ENCODE data around the gene APOL5. TPM values are rescaled to one million over a fixed set of nuclear protein-coding genes. Genes with fewer than 3 reads are reported as not detected.

Gene APOL5
- total RNA-seq, 1 donor from 2014 or later = not detected

DNA sequence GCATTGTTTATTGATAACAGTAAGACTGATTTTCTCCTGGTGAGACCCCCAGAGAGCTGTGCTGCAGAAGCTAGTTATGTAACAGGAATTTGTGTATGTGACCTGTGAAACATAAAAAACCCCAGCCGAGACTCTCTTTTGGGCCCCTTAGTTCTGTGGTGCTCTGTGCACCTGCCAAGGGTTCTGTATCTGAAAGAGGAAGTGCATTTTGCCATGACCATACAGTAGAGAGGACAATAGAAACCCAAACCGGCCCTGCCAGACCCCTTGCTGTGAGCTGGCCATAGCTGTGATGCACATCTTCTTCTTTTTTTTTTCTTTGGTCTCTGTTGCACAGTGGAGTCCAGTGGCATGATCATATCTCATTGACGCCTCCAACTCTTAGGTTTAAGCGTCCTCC lies 31.4 kb upstream of the APOL5 start:
- no peaks in the 10 kb centered on the region for H3K4me1 Mint-ChIP-seq
- H3K27ac Mint-ChIP-seq (ENCODE audit: unreplicated experiment) = no peak overlapping the region
- H3K9me3 Mint-ChIP-seq = peaks cover 5% of the 10 kb centered on the region
- TF ChIP-seq, protein P1, sequence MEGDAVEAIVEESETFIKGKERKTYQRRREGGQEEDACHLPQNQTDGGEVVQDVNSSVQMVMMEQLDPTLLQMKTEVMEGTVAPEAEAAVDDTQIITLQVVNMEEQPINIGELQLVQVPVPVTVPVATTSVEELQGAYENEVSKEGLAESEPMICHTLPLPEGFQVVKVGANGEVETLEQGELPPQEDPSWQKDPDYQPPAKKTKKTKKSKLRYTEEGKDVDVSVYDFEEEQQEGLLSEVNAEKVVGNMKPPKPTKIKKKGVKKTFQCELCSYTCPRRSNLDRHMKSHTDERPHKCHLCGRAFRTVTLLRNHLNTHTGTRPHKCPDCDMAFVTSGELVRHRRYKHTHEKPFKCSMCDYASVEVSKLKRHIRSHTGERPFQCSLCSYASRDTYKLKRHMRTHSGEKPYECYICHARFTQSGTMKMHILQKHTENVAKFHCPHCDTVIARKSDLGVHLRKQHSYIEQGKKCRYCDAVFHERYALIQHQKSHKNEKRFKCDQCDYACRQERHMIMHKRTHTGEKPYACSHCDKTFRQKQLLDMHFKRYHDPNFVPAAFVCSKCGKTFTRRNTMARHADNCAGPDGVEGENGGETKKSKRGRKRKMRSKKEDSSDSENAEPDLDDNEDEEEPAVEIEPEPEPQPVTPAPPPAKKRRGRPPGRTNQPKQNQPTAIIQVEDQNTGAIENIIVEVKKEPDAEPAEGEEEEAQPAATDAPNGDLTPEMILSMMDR (conservative IDR thresholded peaks at IDR 0.05) = no peak
- no peak for DNase-seq (ENCODE audit: low read depth, low spot score)
- H3K36me3 Mint-ChIP-seq (ENCODE audit: low read depth) = no peaks in the 10 kb centered on the region
- H3K4me3 Mint-ChIP-seq = no peak overlapping the region
- H3K27me3 Mint-ChIP-seq (ENCODE audit: low read depth) = peaks cover 19% of the 10 kb centered on the region

DNA sequence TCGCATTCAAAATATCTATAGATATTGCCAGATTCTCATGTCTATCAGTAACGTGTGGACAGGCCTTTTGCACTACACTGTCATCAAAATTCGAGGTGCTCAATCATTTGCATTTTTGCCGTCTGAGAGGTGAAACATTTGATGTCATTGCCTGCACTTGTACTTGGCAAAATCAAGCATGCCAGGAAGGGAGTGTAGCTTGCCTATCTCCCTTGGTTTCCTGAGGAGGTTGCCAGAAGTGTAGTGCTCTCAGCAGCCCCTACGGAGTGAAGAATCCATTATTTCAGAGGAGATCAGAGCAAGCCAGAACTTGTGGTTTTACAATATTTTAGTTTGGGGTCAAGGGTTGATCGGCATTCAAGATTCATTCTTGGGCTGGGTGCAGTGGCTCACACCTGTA lies 30.2 kb upstream of the APOL5 start:
- H3K9me3 Mint-ChIP-seq = peaks cover 3% of the 10 kb centered on the region
- no peak overlapping the region for H3K4me3 Mint-ChIP-seq
- no peaks in the 10 kb centered on the region for H3K4me1 Mint-ChIP-seq
- no peak overlapping the region for H3K27ac Mint-ChIP-seq (ENCODE audit: unreplicated experiment)
- H3K27me3 Mint-ChIP-seq (ENCODE audit: low read depth) = peaks cover 25% of the 10 kb centered on the region
- DNase-seq (ENCODE audit: low read depth, low spot score) = no peak
- H3K36me3 Mint-ChIP-seq (ENCODE audit: low read depth) = no peaks in the 10 kb centered on the region
- TF ChIP-seq, protein P1 (conservative IDR thresholded peaks at IDR 0.05) = no peak

DNA sequence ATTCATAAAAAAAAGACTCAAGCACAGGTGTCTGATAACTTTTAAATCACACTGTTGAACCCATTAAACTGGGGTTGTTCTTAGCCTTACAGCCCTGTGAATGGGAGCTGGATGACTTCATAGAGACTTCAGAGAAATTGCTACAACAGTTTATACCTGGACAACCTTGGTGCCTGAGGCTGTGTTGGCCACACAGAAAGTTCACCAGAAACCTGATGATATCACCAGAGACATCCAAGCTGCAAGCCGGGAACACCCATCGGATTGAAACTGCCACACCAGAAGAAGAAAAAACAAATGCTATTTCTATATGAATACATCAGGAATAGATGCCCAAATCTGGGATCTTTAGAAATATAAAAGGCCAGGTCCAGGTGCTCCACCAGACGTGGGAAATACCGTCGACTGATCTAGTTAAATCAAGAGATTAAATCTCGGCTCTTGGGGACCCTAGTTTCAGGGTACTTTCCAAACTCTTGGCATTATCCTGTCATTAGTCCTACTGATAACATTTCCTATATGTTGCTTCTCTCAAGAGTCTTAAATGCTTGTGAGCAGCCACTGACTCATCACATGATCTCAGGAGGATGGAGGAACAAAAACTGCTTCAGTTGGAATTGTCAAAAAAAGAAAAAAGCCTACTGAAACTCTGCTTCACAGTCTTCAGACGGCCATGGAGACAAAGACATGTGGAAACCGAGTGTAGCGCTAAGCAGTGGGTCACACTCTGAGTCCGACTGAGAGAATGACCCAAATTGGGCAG lies 28.6 kb upstream of the APOL5 start:
- TF ChIP-seq, protein P1 (conservative IDR thresholded peaks at IDR 0.05) = no peak
- no peak for DNase-seq (ENCODE audit: low read depth, low spot score)
- no peaks in the 10 kb centered on the region for H3K36me3 Mint-ChIP-seq (ENCODE audit: low read depth)
- H3K4me1 Mint-ChIP-seq = no peaks in the 10 kb centered on the region
- H3K27me3 Mint-ChIP-seq (ENCODE audit: low read depth) = peaks cover 40% of the 10 kb centered on the region
- H3K27ac Mint-ChIP-seq (ENCODE audit: unreplicated experiment) = no peak overlapping the region
- H3K4me3 Mint-ChIP-seq = no peak overlapping the region
- peaks cover 3% of the 10 kb centered on the region for H3K9me3 Mint-ChIP-seq

DNA sequence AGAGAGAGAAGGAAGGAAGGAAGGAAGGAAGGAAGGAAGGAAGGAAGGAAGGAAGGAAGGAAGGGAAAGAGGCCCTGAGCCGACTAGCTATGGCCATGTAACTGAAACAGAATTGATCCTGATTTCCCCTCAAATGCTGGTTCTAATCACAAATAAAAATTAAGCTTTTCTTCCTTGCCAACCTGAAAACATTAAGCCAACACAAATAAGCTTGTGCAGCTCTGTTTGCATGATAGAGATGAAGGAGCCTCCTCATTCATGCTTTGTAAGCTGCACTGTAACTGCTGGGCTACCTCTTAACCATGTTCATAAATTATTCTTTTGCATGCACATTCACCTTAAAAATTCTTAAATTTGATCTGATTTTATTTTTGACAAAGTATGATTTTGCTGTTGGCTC lies 27.7 kb upstream of the APOL5 start:
- Mint-ChIP-seq H3K27ac (ENCODE audit: unreplicated experiment) (no peak overlapping the region), H3K9me3 (peaks cover 3% of the 10 kb centered on the region), H3K27me3 (ENCODE audit: low read depth) (peaks cover 42% of the 10 kb centered on the region), H3K36me3 (ENCODE audit: low read depth) (no peaks in the 10 kb centered on the region), H3K4me1 (no peaks in the 10 kb centered on the region), H3K4me3 (no peak overlapping the region)
- DNase-seq (ENCODE audit: low read depth, low spot score) = no peak
- TF ChIP-seq, protein P1 (conservative IDR thresholded peaks at IDR 0.05) = no peak

DNA sequence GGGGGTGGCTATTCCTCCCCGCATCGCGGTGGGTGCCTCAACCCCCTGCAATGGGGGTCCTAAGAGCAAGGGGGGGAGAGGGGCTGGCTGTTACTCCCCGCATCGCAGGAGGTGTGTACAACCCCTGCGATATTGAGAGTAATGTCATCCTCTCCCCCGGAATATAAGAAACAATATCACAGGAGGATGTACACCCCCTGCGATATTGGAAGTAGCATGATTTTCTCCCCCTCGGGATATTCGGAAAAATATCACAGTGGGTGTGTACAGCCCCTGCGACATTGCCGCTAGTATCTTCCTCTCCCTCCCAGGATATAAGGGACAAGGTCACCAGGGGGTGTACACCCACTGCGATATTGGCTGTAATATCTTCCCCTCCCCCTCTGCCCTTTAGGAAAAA lies 22.5 kb upstream of the APOL5 start:
- Mint-ChIP-seq H3K4me3 (no peak overlapping the region), H3K9me3 (peaks cover 6% of the 10 kb centered on the region)

More for the DNA sequence above, 22.5 kb upstream of the APOL5 start:
- DNase-seq (ENCODE audit: low read depth, low spot score) = no peak
- TF ChIP-seq, protein P1 (conservative IDR thresholded peaks at IDR 0.05) = no peak
- H3K4me1 Mint-ChIP-seq = no peaks in the 10 kb centered on the region
- no peaks in the 10 kb centered on the region for H3K36me3 Mint-ChIP-seq (ENCODE audit: low read depth)
- no peak overlapping the region for H3K27ac Mint-ChIP-seq (ENCODE audit: unreplicated experiment)
- peaks cover 63% of the 10 kb centered on the region for H3K27me3 Mint-ChIP-seq (ENCODE audit: low read depth)
